RPMI7951 (cell line): Measurements from ENCODE around the gene GAPDHS. TPM values are rescaled to one million over a fixed set of nuclear protein-coding genes. Genes with fewer than 3 reads are reported as not detected.
A peak's percentile ranks its signal among the peaks of the same experiment; 100 is the strongest.

Experiments
- DNase-seq: peaks from one replicate; pipeline ENCODE4 v3.0.0-alpha.2; 2012; ENCODE audit warnings: low read depth
- total RNA-seq: library from RNA; depleted of rRNA; stranded (reverse); fragments of >200 nt; shearing (Covaris generic); gene quantifications from 2 replicates; pipeline ENCODE4 v1.2.3, GENCODE V29; 2014

Gene GAPDHS
- total RNA-seq, 1 experiment from 2014 or later: not detected

- DNase-seq: peak; percentile 70
Measured at GRCh38 chr19:35557539-35558399, 24.5 kb downstream of the GAPDHS start.

- DNase-seq: no peak
Measured at GRCh38 chr19:35558400-35559280, 25.4 kb downstream of the GAPDHS start.

- DNase-seq: no peak
Measured at GRCh38 chr19:35559281-35559659, 26.0 kb downstream of the GAPDHS start.

GRCh38 chr19:35559781-35560180, 26.5 kb downstream of the GAPDHS start:
- no peak for DNase-seq

- DNase-seq: no peak
Measured at GRCh38 chr19:35560271-35560670, 27.0 kb downstream of the GAPDHS start.

GRCh38 chr19:35560677-35561076, 27.4 kb downstream of the GAPDHS start:
- DNase-seq: no peak

GRCh38 chr19:35561436-35561835, 28.2 kb downstream of the GAPDHS start:
- DNase-seq: no peak

- no peak for DNase-seq
Measured at GRCh38 chr19:35562336-35562735, 29.1 kb downstream of the GAPDHS start.

GRCh38 chr19:35562776-35563175, 29.5 kb downstream of the GAPDHS start:
- no peak for DNase-seq

GRCh38 chr19:35563207-35563829, 30.1 kb downstream of the GAPDHS start, which contains the start of gene ATP4A:
ATP4A (minus strand) TSS chr19:35563658; CDS start chr19:35563629, 29 bp downstream.
- no peak for DNase-seq

GRCh38 chr19:35565016-35565856, 32.0 kb downstream of the GAPDHS start:
- no peak for DNase-seq

GRCh38 chr19:35566738-35567137, 33.5 kb downstream of the GAPDHS start:
- no peak for DNase-seq

- DNase-seq: no peak
Measured at GRCh38 chr19:35569281-35569781, 36.1 kb downstream of the GAPDHS start.

- DNase-seq: no peak
Measured at GRCh38 chr19:35571406-35571965, 38.2 kb downstream of the GAPDHS start.

- DNase-seq: no peak
Measured at GRCh38 chr19:35577918-35578317, 44.7 kb downstream of the GAPDHS start.

- no peak for DNase-seq
Measured at GRCh38 chr19:35578707-35579106, 45.5 kb downstream of the GAPDHS start.

- DNase-seq: no peak
Measured at GRCh38 chr19:35582760-35583159, 49.5 kb downstream of the GAPDHS start.

- DNase-seq: peak; percentile 9
Measured at GRCh38 chr19:35585848-35586247, 52.6 kb downstream of the GAPDHS start, which contains the start of gene PMIS2. PMIS2 (plus strand) TSS chr19:35586173; CDS start chr19:35586260, 87 bp downstream.

GRCh38 chr19:35587321-35587720, 54.1 kb downstream of the GAPDHS start:
- DNase-seq: no peak

- no peak for DNase-seq
Measured at GRCh38 chr19:35590875-35591274, 57.6 kb downstream of the GAPDHS start.

- DNase-seq: peak; percentile 9
Measured at GRCh38 chr19:35592226-35592625, 59.0 kb downstream of the GAPDHS start.
